Liver (tissue), 3 donors: ENCODE results near the gene TMX2.

Source experiments
- GABPA ChIP-seq, 2 donors: IDR thresholded peaks in 1 of 2; conservative IDR thresholded peaks in 1 of 2; 2 replicates each; pipeline ENCODE4 v1.6.1; 2016; ENCODE audit warnings: antibody characterized with exemption in 2 of 2, mild to moderate bottlenecking in 1 of 2, moderate library complexity in 1 of 2
- SP1 ChIP-seq: IDR thresholded peaks from 2 replicates; pipeline ENCODE4 v1.6.1; 2018; ENCODE audit warnings: antibody characterized with exemption, mild to moderate bottlenecking
- TAF1 ChIP-seq: conservative IDR thresholded peaks from 2 replicates; pipeline ENCODE4 v1.6.1; 2016; ENCODE audit warnings: antibody characterized with exemption, mild to moderate bottlenecking
- TF ChIP-seq, protein P1 (sequence below): IDR thresholded peaks from 2 replicates; pipeline ENCODE4 v1.6.1; 2016; ENCODE audit warnings: antibody characterized with exemption
- TF ChIP-seq, protein P2 (sequence below): fragments of 150-350 bp; IDR thresholded peaks from 2 replicates; pipeline ENCODE4 v1.5.1; 2017; ENCODE audit warnings: improper control_type of control experiment, low read depth, low read length; ENCODE audit not compliant: missing input control
- donor health status: healthy.
- donor health status: healthy.

DNA sequence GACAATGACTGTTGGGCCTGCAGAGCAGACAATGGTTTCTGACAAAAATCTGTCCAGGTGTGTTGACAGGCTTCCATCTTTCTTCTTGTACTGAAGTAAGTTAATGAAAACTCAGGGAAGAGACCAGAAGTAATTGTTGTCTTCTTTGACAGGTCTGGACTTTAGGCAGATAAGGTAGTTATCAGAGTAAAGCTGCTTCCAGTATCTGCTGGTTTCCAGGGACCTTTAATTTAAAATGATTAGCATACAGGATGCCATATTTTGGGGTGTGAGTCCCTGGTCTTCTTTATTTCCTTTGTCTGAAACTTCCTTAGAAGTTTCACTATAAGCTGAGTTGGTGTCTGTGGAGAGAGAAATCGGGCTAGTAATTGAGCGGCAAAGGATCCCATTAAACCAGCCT lies 1.4 kb downstream of the TMX2 start:
- TF ChIP-seq SP1 (no peak), TAF1 (no peak), GABPA (IDR thresholded peaks at IDR 0.05 in 1 of 2, conservative IDR thresholded peaks at IDR 0.05 in 1 of 2) (no peak)
- TF ChIP-seq, protein P1, sequence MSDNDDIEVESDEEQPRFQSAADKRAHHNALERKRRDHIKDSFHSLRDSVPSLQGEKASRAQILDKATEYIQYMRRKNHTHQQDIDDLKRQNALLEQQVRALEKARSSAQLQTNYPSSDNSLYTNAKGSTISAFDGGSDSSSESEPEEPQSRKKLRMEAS: no peak
- TF ChIP-seq, protein P2, sequence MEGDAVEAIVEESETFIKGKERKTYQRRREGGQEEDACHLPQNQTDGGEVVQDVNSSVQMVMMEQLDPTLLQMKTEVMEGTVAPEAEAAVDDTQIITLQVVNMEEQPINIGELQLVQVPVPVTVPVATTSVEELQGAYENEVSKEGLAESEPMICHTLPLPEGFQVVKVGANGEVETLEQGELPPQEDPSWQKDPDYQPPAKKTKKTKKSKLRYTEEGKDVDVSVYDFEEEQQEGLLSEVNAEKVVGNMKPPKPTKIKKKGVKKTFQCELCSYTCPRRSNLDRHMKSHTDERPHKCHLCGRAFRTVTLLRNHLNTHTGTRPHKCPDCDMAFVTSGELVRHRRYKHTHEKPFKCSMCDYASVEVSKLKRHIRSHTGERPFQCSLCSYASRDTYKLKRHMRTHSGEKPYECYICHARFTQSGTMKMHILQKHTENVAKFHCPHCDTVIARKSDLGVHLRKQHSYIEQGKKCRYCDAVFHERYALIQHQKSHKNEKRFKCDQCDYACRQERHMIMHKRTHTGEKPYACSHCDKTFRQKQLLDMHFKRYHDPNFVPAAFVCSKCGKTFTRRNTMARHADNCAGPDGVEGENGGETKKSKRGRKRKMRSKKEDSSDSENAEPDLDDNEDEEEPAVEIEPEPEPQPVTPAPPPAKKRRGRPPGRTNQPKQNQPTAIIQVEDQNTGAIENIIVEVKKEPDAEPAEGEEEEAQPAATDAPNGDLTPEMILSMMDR: no peak
